Activated CD4-positive, alpha-beta memory T cell treated with anti-CD3 and anti-CD28 coated beads, Interleukin-2, amount 10 ng/mL, durations not matched to agents 7 days and 5 days (primary cell): ENCODE results near the gene HPS4. TPM values are rescaled to one million over a fixed set of nuclear protein-coding genes. Genes with fewer than 3 reads are reported as not detected.
A peak's percentile ranks its signal among the peaks of the same experiment; 100 is the strongest.

Experiments used
- CTCF ChIA-PET: fragments of 350-600 bp; sonication (Branson Sonifier 250); formaldehyde crosslinking; loops from one replicate; lab custom pipeline; 2021; ENCODE audit warnings: antibody characterized with exemption, inconsistent platforms; lab: Charles Lee
- POLR2A ChIA-PET: fragments of 350-600 bp; sonication (Branson Sonifier 250); formaldehyde crosslinking; loops from one replicate; lab custom pipeline; 2021; ENCODE audit warnings: antibody characterized with exemption; lab: Charles Lee
- DNase-seq: peaks from one replicate; pipeline ENCODE4 v3.0.0-alpha.2; 2020
- H3K27ac Mint-ChIP-seq: one replicate; pipeline ENCODE4 v1.8.0; 2021; ENCODE audit warnings: mild to moderate bottlenecking, mixed read lengths
- H3K27me3 Mint-ChIP-seq: one replicate; pipeline ENCODE4 v1.8.0; 2021; ENCODE audit warnings: mixed read lengths
- H3K36me3 Mint-ChIP-seq: one replicate; pipeline ENCODE4 v1.8.0; 2021; ENCODE audit warnings: low read depth, mixed read lengths
- H3K4me1 Mint-ChIP-seq: one replicate; pipeline ENCODE4 v1.8.0; 2021; ENCODE audit warnings: mixed read lengths
- H3K4me3 Mint-ChIP-seq: one replicate; pipeline ENCODE4 v1.8.0; 2021; ENCODE audit warnings: mild to moderate bottlenecking, mixed read lengths
- H3K9me3 Mint-ChIP-seq: one replicate; pipeline ENCODE4 v1.8.0; 2021; ENCODE audit warnings: mixed read lengths
- total RNA-seq, 2 experiments: library from RNA; stranded (reverse); gene quantifications; one replicate each; pipeline ENCODE4 v1.2.3, GENCODE V29; 2021

Gene HPS4
- total RNA-seq, 2 experiments from 2014 or later: 37.3 to 37.6 TPM

DNA sequence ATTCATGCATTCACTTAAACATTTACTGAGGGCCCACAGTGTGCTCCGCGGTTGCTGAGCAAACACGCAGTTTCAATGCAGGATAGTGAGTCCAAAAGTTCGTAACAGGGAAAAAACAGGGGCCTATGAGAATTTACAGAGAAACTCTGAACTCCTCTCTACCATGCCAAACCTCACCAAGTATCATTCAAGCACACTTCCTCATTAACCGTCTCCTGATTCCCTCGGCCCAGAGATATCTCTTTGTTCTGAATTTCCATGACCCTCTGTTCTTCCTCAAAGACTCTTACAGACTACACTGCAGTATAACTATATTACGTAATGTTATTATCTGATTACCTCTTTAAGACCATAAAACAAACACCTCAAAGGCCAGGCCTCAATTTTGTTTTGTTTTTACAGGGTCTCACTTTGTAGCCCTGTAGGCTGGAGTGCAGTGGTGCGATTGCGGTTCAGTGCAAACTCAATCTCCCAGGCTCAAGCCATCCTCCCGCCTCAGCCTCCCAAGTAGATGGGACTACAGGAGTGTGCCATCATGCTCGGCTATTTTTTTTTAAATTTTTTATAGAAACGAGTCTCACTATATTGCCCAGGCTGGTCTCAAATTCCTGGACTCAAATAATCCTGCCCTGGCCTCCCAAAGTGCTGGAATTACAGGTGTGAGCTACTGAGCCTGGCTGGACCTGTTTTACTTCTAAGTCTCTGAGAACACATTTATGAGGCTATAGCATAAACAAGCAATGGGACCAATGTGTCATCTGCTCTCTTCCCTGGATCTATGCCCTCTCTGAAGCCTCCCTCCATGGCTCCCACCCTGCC, 3.6 kb downstream of the HPS4 start:
- no peak for DNase-seq
- H3K36me3 Mint-ChIP-seq: peaks cover 46% of the 10 kb centered on the region
- peaks cover 73% of the 10 kb centered on the region for H3K4me1 Mint-ChIP-seq
- H3K9me3 Mint-ChIP-seq: no peaks in the 10 kb centered on the region
- peak overlapping the region; percentile 71 for H3K27ac Mint-ChIP-seq
- POLR2A ChIA-PET: interaction anchor here (0.9 to 2.0 kb wide), 7 partner anchors 14 to 194 kb away, joined by 3 to 17 read pairs (median 5); partner anchors contain the start of gene MIAT
- CTCF ChIA-PET: interaction anchor here (0.7 to 2.0 kb wide), 6 partner anchors 13 to 199 kb away, joined by 3 to 6 read pairs (median 5); no protein-coding TSS in a partner anchor
- H3K4me3 Mint-ChIP-seq: peak overlapping the region; percentile 93
- H3K27me3 Mint-ChIP-seq: no peaks in the 10 kb centered on the region

DNA sequence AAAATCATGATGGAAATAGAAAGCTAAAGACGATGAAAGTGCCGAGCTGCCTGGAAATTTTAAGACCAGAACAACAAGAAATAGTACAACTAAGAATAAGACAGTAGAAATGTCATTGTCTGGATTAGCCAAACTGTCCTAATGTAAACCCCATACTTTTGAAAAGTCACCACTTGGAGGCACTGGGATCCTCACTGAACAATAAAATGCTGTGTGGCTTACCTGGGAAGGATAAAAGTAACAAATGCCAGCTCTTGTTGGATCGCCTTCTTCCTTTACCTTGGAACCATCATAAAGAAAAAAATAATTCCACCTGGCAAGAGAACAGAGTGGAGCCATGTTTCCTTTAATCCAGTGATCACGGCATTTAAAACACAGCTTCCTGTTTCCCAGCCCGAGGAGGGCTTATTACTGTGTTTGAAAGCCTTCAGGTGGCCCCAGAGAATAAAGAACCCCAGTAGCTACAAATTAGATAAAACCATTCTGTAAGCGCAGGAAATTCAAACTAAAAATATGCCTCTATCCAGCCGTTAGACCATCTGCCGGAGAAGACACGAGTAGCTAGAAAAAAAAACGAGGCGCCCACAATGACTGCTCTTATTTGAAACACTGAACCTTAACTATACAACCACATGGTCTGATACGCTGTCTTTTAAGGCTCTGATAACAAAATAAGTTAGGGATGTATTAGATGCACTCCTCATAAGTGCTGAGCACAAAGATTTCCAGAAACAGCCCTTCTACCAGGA, 4.4 kb downstream of the HPS4 start:
- Mint-ChIP-seq H3K4me1 (peaks cover 73% of the 10 kb centered on the region), H3K9me3 (no peaks in the 10 kb centered on the region), H3K27ac (peak overlapping the region; percentile 71), H3K4me3 (peak overlapping the region; percentile 56), H3K36me3 (peaks cover 52% of the 10 kb centered on the region), H3K27me3 (no peaks in the 10 kb centered on the region)
- no peak for DNase-seq
- ChIA-PET CTCF (interaction anchor here (0.7 to 1.5 kb wide), 6 partner anchors 12 to 200 kb away, joined by 3 to 5 read pairs (median 4); no protein-coding TSS in a partner anchor), POLR2A (interaction anchor here (0.8 to 2.0 kb wide), 7 partner anchors 24 to 1440 kb away, joined by 3 to 17 read pairs (median 5); partner anchors contain the start of genes MIAT and PITPNB)

DNA sequence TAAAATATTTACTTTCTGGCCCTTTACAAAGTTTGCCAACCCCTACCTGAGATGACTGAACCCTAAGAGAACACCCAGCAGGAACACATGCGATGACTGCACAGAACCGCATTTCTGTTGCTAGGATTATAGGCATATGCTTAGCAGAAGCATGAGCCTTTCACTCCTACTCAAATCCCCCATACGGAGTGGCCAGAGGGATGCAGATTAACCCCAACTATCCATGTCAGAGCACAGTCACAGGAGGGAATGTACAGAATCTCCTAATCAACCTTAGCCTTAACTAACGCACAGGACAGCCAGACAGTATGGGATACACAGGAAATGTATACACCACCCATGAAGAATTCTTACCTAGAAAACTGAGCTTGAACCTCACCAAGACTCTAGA, 6.2 kb downstream of the HPS4 start:
- no peak overlapping the region for H3K4me3 Mint-ChIP-seq
- peaks cover 63% of the 10 kb centered on the region for H3K4me1 Mint-ChIP-seq
- H3K9me3 Mint-ChIP-seq: no peaks in the 10 kb centered on the region
- H3K27ac Mint-ChIP-seq: peak overlapping the region; percentile 24
- H3K36me3 Mint-ChIP-seq: peaks cover 54% of the 10 kb centered on the region
- DNase-seq: no peak
- ChIA-PET POLR2A (interaction anchor here (1.9 kb wide), 1 partner anchor 11 kb away, joined by 4 read pairs; no protein-coding TSS in a partner anchor), CTCF (no interaction called here)
- H3K27me3 Mint-ChIP-seq: no peaks in the 10 kb centered on the region

DNA sequence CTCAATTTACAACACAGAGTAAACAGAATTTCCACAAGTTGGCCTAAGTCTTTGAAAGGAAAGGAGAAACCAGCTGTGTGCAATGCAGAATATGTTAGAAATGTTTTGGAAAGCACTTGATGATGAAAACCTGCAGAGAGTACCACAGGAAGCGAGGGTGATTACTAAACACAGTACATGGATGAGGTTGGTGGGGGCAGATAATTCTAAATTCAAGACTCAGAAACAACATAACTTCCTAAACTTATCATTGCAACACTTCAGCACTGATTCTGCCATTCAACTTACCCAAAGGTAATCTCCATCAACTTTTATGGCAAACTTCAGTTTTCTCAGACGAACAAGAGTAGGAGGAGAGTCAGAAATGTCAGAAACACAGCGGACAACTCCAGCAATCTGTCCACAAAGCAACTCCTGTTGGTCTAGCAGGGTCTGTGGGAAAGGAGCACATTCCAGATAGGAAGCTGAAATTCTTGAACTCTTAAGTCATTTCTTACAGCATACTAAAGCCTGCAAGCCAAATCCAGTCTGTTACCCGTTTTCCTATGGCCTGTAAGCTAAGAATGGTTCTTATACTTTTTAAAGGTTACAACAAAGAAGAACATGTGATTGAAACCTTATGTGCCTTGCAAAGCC, 6.8 kb downstream of the HPS4 start:
- ChIA-PET POLR2A (interaction anchor here (0.7 to 1.9 kb wide), 2 partner anchors 10 to 197 kb away, joined by 3 to 4 read pairs; no protein-coding TSS in a partner anchor), CTCF (no interaction called here)
- H3K36me3 Mint-ChIP-seq: peaks cover 57% of the 10 kb centered on the region
- DNase-seq: no peak
- no peak overlapping the region for H3K4me3 Mint-ChIP-seq
- peaks cover 58% of the 10 kb centered on the region for H3K4me1 Mint-ChIP-seq
- peak overlapping the region; percentile 50 for H3K27ac Mint-ChIP-seq
- H3K27me3 Mint-ChIP-seq: no peaks in the 10 kb centered on the region
- no peaks in the 10 kb centered on the region for H3K9me3 Mint-ChIP-seq

DNA sequence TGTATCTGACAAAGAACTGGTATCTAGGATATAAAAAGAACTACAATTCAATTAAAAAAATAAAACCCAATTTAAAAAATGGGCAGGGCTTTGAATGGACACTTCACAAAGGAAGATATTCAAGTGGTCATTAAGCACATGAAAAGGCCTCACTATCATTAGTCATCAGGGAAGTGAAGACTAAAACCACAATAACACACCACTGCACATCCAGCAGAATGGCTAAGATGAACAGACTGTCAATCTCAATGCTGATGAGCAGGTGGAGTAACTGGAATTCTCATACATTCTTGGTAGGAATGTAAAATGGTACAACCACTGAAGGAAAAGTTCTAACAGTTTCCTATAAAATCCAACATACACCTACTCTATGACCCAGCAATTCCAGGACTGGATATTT, 8.9 kb downstream of the HPS4 start:
- Mint-ChIP-seq H3K4me1 (peaks cover 39% of the 10 kb centered on the region), H3K4me3 (no peak overlapping the region), H3K27me3 (no peaks in the 10 kb centered on the region), H3K9me3 (no peaks in the 10 kb centered on the region), H3K27ac (no peak overlapping the region), H3K36me3 (peaks cover 65% of the 10 kb centered on the region)
- no peak for DNase-seq
- ChIA-PET POLR2A (interaction anchor here (2.0 kb wide), 1 partner anchor 9 kb away, joined by 6 read pairs; the partner anchor contains the start of genes HPS4 and SRRD), CTCF (no interaction called here)

DNA sequence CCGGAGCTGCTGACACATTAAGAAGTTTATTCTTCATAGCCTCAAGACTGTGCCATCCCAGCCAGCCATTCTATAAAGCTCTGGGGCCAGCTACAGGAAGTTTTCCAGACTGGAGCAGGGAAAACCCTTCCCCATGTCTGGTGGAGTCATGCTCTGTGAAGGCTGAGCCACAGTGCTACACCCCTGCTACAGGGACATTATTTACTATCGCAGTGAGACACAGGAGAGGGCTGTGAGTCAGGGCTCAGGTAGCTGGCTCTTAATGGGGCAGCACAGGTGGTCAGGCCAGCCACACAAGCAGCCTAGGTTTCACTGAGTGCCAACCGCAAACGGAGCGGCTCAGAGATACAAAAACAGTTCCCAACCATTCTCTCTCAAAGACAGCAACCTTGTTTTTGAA, 12.1 kb downstream of the HPS4 start:
- Mint-ChIP-seq H3K27ac (no peak overlapping the region), H3K36me3 (peaks cover 63% of the 10 kb centered on the region), H3K9me3 (no peaks in the 10 kb centered on the region), H3K4me3 (no peak overlapping the region), H3K4me1 (peaks cover 14% of the 10 kb centered on the region), H3K27me3 (no peaks in the 10 kb centered on the region)
- DNase-seq: no peak
- ChIA-PET CTCF (interaction anchor here (3.3 kb wide), 1 partner anchor 10 kb away, joined by 20 read pairs; no protein-coding TSS in a partner anchor), POLR2A (interaction anchor here (0.9 kb wide), 1 partner anchor 12 kb away, joined by 4 read pairs; the partner anchor contains the start of genes HPS4 and SRRD)

DNA sequence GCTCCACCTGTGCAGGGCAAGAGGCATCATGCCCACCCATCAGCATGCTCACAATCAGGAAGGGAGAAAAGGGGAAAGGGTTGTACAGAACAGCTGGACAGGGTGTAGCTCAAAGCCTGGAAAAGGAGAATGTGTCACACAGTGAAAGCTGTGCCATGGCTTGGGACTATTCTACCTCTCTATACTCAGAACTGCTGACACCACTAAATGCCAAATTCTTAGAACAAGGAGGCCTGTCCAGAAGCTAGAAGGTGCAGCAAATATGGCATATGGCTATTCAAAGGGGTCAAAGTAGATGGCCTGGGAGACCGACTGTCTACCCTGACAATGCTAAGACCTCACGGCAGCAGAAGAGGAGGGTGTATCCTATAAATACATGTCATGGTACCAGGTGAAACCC, 12.8 kb downstream of the HPS4 start:
- H3K4me3 Mint-ChIP-seq: no peak overlapping the region
- H3K4me1 Mint-ChIP-seq: peaks cover 13% of the 10 kb centered on the region
- H3K27me3 Mint-ChIP-seq: no peaks in the 10 kb centered on the region
- POLR2A ChIA-PET: interaction anchor here (0.9 kb wide), 1 partner anchor 13 kb away, joined by 4 read pairs; the partner anchor contains the start of genes HPS4 and SRRD
- no peaks in the 10 kb centered on the region for H3K9me3 Mint-ChIP-seq
- peaks cover 62% of the 10 kb centered on the region for H3K36me3 Mint-ChIP-seq
- H3K27ac Mint-ChIP-seq: no peak overlapping the region
- DNase-seq: no peak
- CTCF ChIA-PET: no interaction called here

DNA sequence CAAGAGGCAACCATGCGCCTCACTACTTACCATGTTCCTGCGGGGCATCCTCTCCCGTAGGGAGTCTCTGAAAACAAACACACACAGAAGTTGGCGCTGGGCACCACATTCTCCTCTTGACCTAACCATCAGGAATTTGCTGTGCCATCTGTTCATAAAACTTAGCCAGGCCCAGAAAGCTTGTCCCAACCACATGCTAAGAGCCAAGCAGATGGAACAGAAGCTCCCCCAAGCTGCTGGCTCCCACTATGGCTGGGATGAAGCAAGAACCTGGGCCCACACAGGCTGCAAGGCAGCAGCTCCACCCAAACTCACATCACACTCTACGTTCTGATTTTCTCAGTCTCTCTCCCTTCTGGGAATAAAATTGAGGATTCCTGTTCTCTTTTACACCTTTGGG, 17.4 kb downstream of the HPS4 start:
- CTCF ChIA-PET: interaction anchor here (0.7 to 1.6 kb wide), 5 partner anchors 13 to 213 kb away, joined by 3 to 5 read pairs (median 3); no protein-coding TSS in a partner anchor
- H3K9me3 Mint-ChIP-seq: no peaks in the 10 kb centered on the region
- H3K36me3 Mint-ChIP-seq: peaks cover 50% of the 10 kb centered on the region
- no peaks in the 10 kb centered on the region for H3K27me3 Mint-ChIP-seq
- no peak overlapping the region for H3K4me3 Mint-ChIP-seq
- DNase-seq: no peak
- no peak overlapping the region for H3K27ac Mint-ChIP-seq
- POLR2A ChIA-PET: interaction anchor here (0.6 to 1.6 kb wide), 7 partner anchors 11 to 206 kb away, joined by 3 to 6 read pairs (median 3); partner anchors contain the start of gene ASPHD2
- H3K4me1 Mint-ChIP-seq: peaks cover 3% of the 10 kb centered on the region

DNA sequence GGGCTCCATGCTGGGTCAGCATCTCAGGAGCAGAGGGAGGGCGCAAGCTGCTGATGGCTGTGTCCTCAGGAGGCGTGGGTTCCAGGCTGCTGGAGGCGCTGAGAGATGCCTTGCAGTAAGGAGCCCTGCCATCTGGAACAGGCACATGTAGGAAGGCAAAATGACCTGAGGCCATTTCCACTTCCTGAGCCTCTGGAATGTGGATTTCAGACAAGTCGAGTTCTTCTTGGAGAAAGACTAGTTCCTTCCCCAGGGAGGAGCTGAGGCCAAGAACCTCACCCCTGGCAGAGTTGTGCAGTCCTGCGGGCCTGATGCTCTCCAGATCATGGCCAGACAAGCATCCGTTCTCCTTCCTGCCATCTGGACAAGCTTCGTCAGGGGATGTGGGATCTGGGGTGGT, 19.3 kb downstream of the HPS4 start:
- CTCF ChIA-PET: interaction anchor here (5.7 kb wide), 1 partner anchor 98 kb away, joined by 79 read pairs; no protein-coding TSS in a partner anchor
- Mint-ChIP-seq H3K4me1 (peaks cover 3% of the 10 kb centered on the region), H3K27ac (no peak overlapping the region), H3K9me3 (no peaks in the 10 kb centered on the region), H3K36me3 (peaks cover 38% of the 10 kb centered on the region), H3K4me3 (no peak overlapping the region), H3K27me3 (no peaks in the 10 kb centered on the region)
- POLR2A ChIA-PET: no interaction called here
- no peak for DNase-seq

DNA sequence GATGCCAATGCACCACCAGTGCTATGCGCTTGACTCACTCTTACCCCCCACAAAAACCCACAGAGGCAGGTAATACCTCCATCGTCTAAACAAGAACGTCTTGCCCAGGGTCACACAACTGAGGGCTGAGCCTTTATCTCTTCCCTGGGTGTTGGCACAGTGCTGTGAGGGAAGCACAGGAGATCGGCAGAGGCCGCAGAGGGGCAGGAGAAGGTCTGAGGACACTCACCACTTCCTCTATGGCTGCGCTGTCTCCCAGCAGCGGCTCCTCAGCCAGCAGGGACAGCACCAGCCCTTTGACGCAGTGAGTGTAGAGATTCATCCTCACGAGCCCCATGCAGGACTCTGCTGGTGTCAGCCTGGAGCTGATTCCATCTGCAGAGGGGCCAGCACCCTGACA, 19.9 kb downstream of the HPS4 start:
- ChIA-PET POLR2A (no interaction called here), CTCF (interaction anchor here (5.7 kb wide), 1 partner anchor 97 kb away, joined by 79 read pairs; no protein-coding TSS in a partner anchor)
- Mint-ChIP-seq H3K27ac (no peak overlapping the region), H3K9me3 (no peaks in the 10 kb centered on the region), H3K4me3 (no peak overlapping the region), H3K4me1 (peaks cover 3% of the 10 kb centered on the region), H3K27me3 (no peaks in the 10 kb centered on the region), H3K36me3 (peaks cover 32% of the 10 kb centered on the region)
- DNase-seq: no peak

DNA sequence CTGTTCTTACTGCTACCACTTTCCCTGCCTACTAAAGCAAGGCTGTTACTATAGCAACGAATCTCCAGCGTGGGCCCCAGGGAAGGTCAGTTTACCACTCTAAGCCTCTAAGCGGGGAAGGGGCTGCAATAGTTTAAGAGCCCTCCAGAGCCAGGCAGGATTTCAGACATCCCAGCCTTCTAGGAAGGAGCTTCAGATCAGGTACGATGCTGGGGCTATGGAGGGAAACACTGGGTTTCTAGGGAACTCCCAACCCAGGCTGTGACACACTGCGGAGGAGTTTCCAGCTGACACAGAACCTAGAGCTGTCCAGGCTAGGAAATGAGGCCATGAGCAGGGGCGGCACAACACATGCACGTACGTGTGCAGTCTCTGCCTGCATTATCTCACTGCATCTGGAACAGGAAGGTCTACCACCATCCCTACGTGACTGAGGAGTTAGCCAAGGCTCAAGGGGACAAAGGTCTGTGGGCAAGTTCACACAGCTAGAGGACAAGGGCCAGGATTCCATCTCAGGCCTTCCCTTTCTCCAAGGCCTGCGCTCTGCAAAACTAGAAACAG, 20.4 kb downstream of the HPS4 start:
- Mint-ChIP-seq H3K4me3 (no peak overlapping the region), H3K27ac (no peak overlapping the region), H3K27me3 (no peaks in the 10 kb centered on the region), H3K4me1 (peaks cover 3% of the 10 kb centered on the region), H3K36me3 (peaks cover 29% of the 10 kb centered on the region), H3K9me3 (no peaks in the 10 kb centered on the region)
- CTCF ChIA-PET: interaction anchor here (1.1 to 5.7 kb wide), 6 partner anchors 10 to 103 kb away, joined by 3 to 79 read pairs (median 8); no protein-coding TSS in a partner anchor
- POLR2A ChIA-PET: no interaction called here
- DNase-seq: no peak
